Central memory CD4-positive, alpha-beta T cell (primary cell): ENCODE measurements around the gene CX3CR1.

Experiments used
- DNase-seq: peaks from one replicate; pipeline ENCODE4 v3.0.0; 2022

The CX3CR1 gene

DNA sequence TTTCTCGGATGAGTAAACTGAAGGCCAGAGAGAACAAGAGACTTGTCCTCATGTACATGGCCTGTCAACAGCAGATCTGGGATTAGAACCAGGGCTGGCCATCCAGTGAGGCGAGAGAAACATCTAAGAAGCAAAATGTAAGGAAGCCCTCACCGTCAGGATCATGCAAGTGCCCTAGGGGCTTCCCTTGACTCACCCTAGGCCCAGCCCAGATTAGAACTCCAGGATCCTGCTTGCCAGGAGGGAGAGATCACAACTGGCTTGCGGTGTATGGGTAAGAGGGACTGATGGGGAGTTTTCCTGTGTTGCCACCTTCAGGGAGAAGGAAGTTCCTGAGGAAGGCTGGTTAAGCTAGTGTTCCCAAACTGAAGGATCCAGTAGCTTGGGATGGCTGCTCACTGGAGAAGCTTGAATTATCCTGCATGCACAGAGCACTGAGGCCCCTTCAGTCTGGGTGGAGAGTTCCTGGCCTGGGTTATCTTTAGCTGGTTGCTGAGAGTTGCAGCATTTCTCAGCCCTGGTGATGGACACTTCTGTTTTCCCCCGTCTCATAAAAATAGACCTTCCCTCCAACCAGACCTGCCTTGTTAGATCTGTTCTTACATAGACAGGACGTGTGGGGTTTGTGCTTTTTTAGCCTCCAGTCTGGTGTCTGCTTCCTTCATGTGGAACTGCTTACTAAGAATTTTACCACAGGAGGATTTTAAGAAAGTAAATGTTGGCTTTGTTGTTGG is 59.3 kb downstream of the CX3CR1 start:
- DNase-seq: no peak

DNA sequence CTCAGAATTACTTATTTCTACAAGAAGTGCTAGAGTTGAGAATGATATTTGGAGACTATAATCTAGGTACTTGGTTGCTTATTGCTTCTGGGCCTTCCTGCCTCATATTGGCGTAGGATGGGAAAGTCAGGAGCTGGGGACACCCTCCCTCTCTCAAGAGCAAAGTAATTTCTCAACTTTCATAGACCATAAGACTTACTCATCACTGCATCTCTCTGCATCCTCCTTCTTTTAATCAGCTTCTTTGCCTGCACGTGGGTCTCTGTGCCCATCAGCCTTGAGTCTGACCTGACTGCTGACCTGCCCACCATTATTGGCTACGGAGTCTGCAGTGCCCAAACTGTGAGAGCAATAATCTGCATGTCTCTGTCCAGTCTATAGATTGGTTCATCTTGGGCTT is 60.1 kb downstream of the CX3CR1 start:
- no peak for DNase-seq

DNA sequence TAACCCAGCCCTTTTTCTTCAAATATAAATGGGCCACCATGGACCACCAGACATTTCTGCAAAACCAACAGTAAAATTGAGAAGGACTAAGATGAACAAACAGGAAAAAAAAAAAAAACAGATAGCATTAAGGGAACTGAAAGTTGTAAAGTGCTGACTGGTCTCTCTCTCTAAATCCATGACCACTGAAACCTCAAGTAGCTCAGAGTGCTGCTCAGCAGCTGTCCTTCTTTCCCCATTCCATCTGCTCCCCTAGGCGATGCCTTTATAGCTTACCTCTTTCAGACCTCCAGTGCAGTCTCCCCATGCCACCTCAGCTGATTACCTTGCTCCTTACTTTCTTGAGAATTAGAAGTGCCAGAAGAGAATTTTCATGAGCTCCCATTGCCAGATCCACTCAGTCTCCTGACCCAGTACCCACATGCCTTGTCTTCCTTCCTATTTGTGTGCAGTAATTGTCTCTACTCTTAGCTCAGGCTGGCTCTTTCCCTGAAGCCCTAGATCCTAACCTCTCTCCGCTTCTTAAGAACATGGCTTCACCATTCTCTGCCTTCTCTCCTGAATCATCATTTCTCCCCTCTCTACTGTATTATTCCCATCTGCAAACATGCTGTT is 63.6 kb downstream of the CX3CR1 start:
- no peak for DNase-seq

- no peak for DNase-seq
These were observed 66.2 kb downstream of the CX3CR1 start for GRCh38 chr3:39213613-39214012.
